NCI-H146 treated with DMSO at 0.1 percent for 48 hours (cell line): Measurements from ENCODE around the gene PPP2R2B.

ENCODE experiments used
- DNase-seq: peaks from one replicate; lab custom pipeline; 2025; ENCODE audit not compliant: unreplicated experiment; lab: John Stamatoyannopoulos, UW

PPP2R2B gene

DNA sequence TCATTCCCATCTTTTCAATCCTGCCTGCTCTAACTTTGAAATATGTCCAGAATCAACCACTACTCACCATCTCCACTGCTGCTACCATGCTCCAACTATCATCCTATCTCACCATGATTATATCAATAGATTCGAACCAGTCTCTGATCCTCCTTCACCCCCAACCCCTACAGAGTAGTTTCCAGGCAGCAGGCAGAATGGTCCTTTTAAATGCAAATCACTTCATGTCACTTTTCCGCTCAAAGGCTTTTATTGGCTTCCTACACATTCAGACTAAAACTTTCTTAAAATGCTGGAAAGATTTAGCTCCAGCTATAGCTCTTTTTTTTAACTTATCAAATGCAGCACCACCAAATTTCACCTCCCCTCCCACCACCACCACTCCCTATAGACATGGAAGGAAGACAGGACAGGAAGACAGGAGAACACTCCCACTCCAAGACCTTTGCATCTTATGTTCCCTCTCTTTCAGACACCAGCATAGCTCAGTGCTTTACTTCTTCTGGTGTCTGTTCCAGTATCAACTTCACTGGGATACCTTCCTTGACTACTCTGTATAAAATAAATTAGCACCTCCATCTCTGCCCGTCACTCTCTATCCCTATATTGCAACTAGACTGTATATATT is 9.9 kb upstream of the PPP2R2B start:
- DNase-seq: no peak

GRCh38 chr5:146884066-146884626 is 5.6 kb upstream of the PPP2R2B start:
- DNase-seq: no peak

DNA sequence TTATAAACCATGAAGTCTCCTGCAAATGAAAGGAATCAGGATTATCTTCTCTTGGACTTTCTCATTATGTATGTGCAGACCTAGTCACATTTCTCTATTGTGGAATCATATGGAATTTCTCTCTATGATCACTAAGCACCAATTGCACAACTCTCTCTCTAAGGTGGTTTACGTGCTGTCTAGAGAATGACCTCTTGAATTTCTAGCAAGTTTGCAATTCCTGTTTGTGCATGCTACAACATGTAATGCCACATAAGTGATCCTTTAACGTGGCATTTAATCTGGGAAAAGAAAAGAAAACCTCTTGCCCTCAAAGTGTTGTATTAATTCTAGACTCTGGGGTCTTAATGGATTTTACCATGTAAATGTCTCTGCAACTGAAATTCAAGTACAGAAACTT is 5.0 kb upstream of the PPP2R2B start:
- no peak for DNase-seq

DNA sequence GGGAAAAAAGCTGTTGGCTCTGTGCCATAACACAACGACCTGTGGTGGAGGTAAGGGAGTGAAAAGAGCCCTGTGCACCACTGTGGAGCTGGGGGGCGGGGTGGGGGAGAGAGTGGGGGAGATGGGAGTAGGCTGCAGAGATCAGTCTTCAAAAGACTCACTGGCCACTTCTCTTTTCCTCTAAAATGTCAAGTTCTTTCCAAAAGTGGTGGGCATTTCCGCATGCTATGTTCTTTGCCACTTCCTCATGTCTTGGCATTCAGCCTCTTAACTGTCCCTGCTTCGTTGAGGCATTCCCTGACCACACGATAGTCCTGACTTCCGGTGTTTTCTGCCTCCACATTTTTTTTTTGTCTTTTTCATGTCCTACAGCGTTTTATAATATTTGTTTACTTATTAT is 2.4 kb upstream of the PPP2R2B start:
- no peak for DNase-seq

DNA sequence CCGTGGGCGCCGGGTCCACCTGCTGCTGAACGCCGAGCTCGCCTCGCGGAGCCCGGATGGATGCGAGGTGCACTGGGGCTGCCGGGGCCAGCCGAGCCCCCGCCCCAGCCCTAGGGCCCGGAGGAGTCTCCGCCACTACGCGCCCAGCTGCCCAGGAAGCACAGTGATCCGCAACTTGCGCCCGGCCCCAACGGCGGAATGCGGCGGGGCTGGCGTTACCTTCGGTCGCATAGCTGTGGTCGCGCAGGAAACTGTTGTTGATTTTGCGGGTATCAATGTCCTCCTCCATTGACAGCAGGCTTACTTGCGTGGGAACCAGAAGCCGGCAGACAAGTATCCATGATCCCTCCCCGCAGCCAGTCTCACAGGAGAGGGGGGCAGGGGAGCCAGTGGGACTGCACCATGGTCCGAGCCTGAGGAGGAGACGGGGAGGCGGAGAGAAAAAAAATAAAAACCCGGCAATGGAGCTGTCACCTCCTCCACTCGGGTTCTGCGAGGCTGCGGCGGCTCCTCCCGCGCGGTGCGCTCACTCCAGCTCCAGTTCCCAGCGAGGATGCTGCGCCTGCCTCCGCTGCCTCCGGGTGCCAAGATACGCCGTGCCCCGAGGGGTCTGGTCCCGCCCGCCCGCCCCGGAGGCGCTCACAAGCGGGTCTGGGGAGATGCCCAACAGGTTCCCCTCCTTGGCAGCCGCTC is 628 bp downstream of the PPP2R2B start:
- no peak for DNase-seq

DNA sequence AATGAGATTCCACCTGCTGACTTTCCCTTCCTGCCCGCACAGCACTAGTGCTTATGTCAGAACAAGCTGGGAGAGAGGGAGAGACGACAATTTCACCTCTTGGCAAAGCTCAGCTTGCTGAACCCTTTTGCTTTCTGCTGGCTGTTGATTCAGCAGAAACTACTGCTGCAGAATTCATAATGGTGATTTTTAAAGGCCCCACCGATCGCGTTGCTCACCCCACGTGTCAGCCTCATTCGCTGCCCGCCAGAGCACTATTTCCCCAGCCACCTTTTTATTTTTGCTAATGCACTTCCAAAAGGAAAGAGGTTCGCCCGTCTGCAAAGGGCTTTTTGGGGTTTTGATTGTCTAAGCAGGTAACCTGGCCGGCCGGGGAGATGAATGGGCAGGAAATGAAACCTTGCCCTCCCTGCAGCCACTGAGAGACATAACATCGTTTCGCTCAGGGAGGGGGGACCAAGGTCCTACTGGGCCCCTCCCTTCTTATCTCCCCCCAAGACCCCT is 1.3 kb downstream of the PPP2R2B start:
- DNase-seq: no peak

DNA sequence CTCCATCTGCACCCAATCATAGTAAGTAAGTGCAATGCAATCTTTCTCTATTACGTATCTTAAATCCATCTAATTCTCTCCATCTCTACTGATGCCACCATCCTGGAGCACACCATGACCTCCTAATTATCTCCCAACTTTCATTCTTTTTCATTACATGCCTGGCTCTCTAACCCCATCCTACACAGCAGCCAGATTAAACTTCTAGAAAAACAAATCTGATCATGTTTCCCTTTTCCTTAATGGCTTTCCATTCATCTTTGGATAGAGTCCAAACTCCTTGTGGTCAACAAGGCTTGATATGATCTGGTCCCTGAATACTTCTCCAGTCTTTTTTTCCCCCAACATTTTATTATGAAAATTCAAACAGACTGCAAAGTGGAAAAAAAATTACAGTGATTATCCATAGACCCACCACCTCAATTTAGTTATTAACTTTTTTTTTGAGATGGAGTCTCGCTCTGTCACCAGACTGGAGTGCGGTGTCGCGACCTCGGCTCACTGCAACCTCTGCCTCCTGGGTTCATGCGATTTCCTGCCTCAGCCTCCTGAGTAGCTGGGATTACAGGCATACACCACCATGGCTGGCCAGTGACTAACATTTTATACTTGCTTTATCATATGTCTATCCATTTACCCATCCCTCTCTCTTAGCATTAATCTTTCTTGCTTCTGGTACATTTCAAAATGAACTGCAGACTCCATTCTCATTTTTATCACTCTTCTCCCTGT is 5.2 kb downstream of the PPP2R2B start:
- DNase-seq: no peak

GRCh38 chr5:146872188-146872587 is 6.4 kb downstream of the PPP2R2B start:
- no peak for DNase-seq

DNA sequence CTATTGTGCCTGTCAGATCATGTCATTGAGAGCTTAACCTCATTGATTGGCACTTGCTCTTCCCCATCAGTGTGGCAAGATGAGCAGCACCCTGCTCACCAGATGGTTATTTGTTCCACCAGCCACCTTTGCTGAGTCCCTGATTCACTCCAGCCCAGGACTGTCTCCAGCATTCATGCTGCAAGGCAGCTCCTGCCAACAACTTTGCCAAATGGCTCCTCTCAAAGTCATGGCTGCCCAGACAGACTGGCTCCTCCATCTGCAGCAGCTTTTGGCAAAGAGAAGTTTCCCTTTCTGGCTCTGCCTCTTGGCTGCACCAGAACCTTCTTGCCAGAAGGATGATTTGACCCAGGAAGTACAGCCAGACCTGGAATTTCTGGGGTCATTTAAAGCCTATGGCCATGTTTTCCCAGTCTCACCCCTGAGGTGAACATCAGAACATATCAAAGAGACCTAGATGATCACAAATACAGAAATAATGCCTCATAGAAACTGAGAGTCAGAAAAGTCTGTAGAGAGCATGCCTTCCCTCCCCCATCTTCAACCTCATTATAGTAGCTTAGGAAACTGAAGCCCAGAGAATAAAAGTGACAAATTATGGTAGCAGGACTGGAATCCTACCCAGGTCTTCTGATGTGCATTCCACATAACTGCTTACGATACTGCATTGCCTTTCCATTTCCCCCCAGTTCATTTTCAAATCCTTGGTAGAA is 10.4 kb downstream of the PPP2R2B start:
- DNase-seq: no peak

GRCh38 chr5:146866263-146866662 is 12.3 kb downstream of the PPP2R2B start:
- DNase-seq: no peak

- DNase-seq: no peak
These were observed 15.9 kb downstream of the PPP2R2B start for GRCh38 chr5:146862641-146863040.

DNA sequence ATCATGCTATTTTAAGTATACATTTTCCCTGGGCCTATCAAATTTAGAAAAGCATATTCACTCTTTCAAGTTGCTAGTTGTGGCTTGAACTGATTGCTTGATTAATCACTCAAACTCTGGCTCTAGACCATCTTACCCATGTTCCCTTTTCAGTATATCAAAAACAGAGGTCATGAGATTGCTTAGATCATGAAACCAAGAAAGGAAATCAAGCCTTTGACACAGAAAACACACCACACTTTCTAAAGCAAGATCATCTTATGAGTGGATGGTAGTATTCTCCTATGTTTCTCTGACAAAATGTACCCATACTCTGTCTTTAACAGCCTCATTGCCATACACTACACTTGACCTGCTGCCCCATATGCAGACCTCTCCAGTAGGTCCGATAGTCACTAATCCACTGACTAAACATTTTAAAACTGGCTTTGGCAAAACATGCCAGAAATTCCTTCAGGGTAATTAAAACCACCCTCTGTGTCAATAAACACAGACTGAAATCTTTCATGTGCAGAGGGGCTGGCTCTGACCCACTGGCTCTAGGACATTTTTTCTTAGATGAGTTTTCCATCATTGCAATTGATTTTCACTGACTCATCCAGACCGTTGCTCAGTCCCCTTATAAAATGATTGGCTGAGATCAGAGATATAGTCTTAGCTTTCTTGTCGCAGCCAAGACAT is 18.2 kb downstream of the PPP2R2B start:
- no peak for DNase-seq

- DNase-seq: no peak
These were observed 26.5 kb downstream of the PPP2R2B start for GRCh38 chr5:146852089-146852488.

GRCh38 chr5:146851133-146851532 is 27.4 kb downstream of the PPP2R2B start:
- no peak for DNase-seq

DNA sequence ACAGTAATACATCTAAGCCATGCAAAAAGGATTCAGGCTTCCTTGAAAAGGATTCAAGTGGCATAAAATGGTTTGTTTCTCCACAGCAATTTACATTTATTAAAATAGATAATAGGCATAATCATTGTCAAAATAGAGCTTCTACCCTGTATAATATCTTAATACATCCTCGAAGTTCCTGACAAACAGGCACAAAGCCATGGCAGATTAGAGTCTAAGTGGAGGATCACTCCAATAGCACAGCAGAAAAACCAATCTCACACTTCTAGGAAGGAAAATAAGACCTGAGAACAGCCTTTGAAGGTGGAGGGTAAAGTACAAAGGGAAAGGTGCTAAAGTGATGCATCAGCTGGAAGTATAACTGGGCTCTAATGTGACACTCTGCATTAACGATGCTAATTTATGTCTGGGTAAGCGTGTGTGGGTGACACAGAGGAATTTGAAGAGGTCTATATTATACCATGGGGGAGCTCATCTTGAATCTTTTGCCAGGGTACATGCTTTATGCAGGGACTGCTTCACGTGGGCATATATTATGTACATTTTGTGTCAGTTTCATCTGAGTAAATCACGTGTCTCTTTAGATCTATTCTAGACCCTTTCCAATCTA is 28.8 kb downstream of the PPP2R2B start:
- DNase-seq: no peak

GRCh38 chr5:146848133-146848532 is 30.4 kb downstream of the PPP2R2B start:
- no peak for DNase-seq

DNA sequence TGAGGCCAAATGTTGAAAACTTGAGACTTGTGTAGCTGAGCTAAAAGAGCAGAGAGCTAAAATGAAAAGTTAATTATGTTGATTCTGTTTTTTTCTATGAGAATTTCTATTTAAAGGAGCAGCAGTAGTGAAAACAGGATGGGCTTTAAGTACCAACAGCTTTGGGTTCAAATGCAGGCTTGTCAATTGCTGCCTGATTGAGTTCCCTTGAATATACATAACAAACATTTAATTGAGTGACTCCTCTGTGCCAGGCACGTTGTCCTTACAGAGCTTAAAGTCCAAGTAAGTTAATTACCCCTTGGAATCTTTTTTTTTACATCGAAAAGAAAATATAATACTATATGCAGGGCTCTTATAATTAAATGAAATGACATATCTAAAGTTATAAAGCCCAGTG is 38.5 kb downstream of the PPP2R2B start:
- DNase-seq: no peak

DNA sequence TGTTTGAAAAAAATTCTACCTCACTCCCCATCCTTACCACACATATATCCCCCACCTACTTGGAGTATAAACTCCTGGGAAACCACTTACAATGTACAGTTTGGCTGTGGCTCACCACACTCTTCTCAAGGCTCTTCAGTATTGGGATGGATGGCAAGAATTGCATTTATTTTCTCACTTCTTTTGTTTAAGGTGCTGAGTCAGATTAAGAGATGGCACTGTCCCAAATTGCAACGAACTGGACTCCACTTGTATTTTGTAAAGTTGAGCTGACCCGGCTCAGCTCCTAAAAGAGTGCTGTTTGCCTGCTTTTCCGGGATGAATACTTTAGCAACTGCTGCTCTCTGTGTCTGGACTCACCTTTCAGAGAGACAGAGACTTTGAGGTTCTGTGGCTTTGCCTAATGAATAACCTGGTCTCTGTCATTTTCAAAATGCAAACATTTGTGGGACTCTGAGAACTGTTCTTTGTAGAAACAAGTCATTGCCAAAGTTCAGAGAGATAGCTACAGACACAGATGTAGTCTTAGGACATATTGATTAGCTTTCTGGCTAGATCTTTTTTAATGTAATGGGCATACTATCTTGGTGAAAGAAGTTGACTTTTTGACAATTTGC is 42.2 kb downstream of the PPP2R2B start:
- DNase-seq: no peak

GRCh38 chr5:146832985-146833732 is 45.4 kb downstream of the PPP2R2B start:
- no peak for DNase-seq
